NCI-H2227 (cell line): ENCODE data around the gene PPP1R1A.

ENCODE experiments used
- DNase-seq: peaks from one replicate; lab custom pipeline; 2025; ENCODE audit not compliant: unreplicated experiment; lab: John Stamatoyannopoulos, UW

The PPP1R1A gene

GRCh38 chr12:54538136-54538700, 50.2 kb downstream of the PPP1R1A start:
- no peak for DNase-seq

- no peak for DNase-seq
Observed at GRCh38 chr12:54535474-54535873, 53.0 kb downstream of the PPP1R1A start.

DNA sequence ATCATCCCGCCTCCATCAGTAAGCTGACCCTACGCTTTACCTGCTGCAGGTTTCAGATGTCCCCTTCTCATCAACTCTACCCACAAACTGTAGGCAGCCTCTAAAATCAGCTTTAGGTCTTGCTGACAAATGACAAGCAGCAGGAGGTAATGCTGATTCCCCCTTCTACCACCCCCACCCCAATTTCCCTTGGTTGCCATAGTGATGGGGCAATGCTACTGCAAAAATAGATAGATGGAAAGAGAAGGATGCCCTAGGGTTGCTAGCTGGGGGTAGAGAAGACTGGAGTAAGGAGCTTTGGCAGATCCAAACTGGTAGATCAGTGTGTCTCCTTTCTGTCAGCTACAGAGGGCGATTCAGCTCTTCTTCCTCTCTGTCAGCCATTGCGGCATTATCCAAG, 58.9 kb downstream of the PPP1R1A start:
- no peak for DNase-seq
